Activated naive CD8-positive, alpha-beta T cell treated with anti-CD3 and anti-CD28 coated beads, Interleukin-2, amount 10 ng/mL, durations not matched to agents 7 days and 5 days (primary cell): ENCODE results near the gene PCSK5. TPM values are rescaled to one million over a fixed set of nuclear protein-coding genes. Genes with fewer than 3 reads are reported as not detected.

Experiments
- ATAC-seq: fragments of 150-1000 bp; cut with Tn5 transposase; one replicate; pipeline ENCODE4 v1.10.0; 2021; ENCODE audit warnings: low read depth, moderate library complexity
- POLR2A ChIA-PET: fragments of 350-600 bp; sonication (Branson Sonifier 250); formaldehyde crosslinking; loops from one replicate; lab custom pipeline; 2021; ENCODE audit warnings: antibody characterized with exemption; lab: Charles Lee
- DNase-seq: peaks from one replicate; pipeline ENCODE4 v3.0.0; 2021
- H3K27ac Mint-ChIP-seq: one replicate; pipeline ENCODE4 v1.8.0; 2022; ENCODE audit warnings: mild to moderate bottlenecking, mixed read lengths
- H3K27me3 Mint-ChIP-seq: one replicate; pipeline ENCODE4 v1.8.0; 2022; ENCODE audit warnings: mild to moderate bottlenecking, moderate library complexity, mixed read lengths
- H3K36me3 Mint-ChIP-seq: one replicate; pipeline ENCODE4 v1.8.0; 2021; ENCODE audit warnings: mild to moderate bottlenecking, mixed read lengths
- H3K4me1 Mint-ChIP-seq: one replicate; pipeline ENCODE4 v1.8.0; 2021; ENCODE audit warnings: mixed read lengths
- H3K4me3 Mint-ChIP-seq: one replicate; pipeline ENCODE4 v1.8.0; 2022; ENCODE audit warnings: mild to moderate bottlenecking, moderate library complexity, mixed read lengths
- H3K9me3 Mint-ChIP-seq: one replicate; pipeline ENCODE4 v1.8.0; 2021; ENCODE audit warnings: mixed read lengths
- total RNA-seq, 2 experiments: library from RNA; stranded (reverse); gene quantifications; one replicate each; pipeline ENCODE4 v1.2.3, GENCODE V29; 2021

PCSK5 gene
- total RNA-seq, 2 experiments from 2014 or later, result 6.0 to 7.1 TPM

- Mint-ChIP-seq H3K36me3 (no peaks in the 10 kb centered on the region), H3K4me3 (no peak overlapping the region)
Observed at GRCh38 chr9:76143834-76144233, 253.4 kb downstream of the PCSK5 start.

DNA sequence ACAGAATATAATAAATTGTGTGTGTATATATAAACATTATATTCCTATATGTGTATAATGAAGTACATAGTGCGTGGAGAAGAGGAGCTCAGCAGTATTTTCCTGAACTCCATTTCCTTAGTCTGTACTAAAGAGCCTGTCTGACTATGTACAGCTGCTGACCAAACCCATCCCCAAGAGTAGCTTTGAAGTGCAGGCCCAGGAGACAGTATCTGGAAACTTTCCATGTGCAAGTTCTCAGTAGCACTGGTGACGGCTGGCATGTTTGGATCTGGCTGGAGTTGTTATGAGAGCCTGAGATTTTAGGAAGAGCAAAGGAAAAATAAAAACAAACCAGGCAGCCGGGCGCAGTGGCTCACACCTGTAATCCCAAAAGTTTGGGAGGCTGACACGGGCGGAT, 259.5 kb downstream of the PCSK5 start:
- ATAC-seq, result no peak
- no peak overlapping the region for H3K4me3 Mint-ChIP-seq
- no peaks in the 10 kb centered on the region for H3K4me1 Mint-ChIP-seq
- no peaks in the 10 kb centered on the region for H3K36me3 Mint-ChIP-seq
- no peaks in the 10 kb centered on the region for H3K9me3 Mint-ChIP-seq
- DNase-seq, result no peak
- POLR2A ChIA-PET, result no interaction called here
- H3K27me3 Mint-ChIP-seq, result no peaks in the 10 kb centered on the region
- H3K27ac Mint-ChIP-seq, result no peak overlapping the region

More at GRCh38 chr9:76143834-76144233, 253.4 kb downstream of the PCSK5 start:
- no peaks in the 10 kb centered on the region for H3K27me3 Mint-ChIP-seq
- no peaks in the 10 kb centered on the region for H3K4me1 Mint-ChIP-seq
- POLR2A ChIA-PET, result interaction anchor here (0.6 kb wide), 1 partner anchor 52 kb away, joined by 3 read pairs; no protein-coding TSS in a partner anchor
- no peak overlapping the region for H3K27ac Mint-ChIP-seq
- no peak for ATAC-seq
- H3K9me3 Mint-ChIP-seq, result no peaks in the 10 kb centered on the region
- DNase-seq, result no peak

GRCh38 chr9:76151267-76151666, 260.8 kb downstream of the PCSK5 start:
- Mint-ChIP-seq H3K36me3 (no peaks in the 10 kb centered on the region), H3K9me3 (no peaks in the 10 kb centered on the region), H3K4me3 (no peak overlapping the region), H3K4me1 (no peaks in the 10 kb centered on the region), H3K27me3 (no peaks in the 10 kb centered on the region), H3K27ac (peak overlapping the region; percentile 30)
- ATAC-seq (no peak), DNase-seq (no peak)
- POLR2A ChIA-PET, result no interaction called here

DNA sequence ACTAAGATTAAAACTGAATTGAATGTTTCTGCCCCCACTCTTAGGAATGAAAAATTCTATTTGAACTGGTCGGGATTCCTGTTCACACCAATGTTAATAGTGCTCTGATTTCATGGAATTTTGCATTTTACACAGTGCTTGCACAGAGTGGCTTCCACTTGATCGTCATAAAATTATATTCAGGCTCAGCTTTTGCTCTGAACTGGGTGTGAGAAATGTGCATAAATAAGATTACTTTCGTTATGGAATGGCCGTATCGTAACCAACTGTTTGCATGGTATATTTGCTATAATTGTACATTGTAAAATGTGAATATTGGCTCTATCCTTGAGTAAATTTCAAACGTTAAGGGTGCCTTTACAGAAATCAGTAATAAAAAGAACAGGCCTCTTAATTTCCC, 262.9 kb downstream of the PCSK5 start:
- DNase-seq (no peak), ATAC-seq (no peak)
- Mint-ChIP-seq H3K4me1 (no peaks in the 10 kb centered on the region), H3K27me3 (no peaks in the 10 kb centered on the region), H3K36me3 (no peaks in the 10 kb centered on the region), H3K9me3 (no peaks in the 10 kb centered on the region), H3K27ac (no peak overlapping the region), H3K4me3 (no peak overlapping the region)
- POLR2A ChIA-PET, result no interaction called here

DNA sequence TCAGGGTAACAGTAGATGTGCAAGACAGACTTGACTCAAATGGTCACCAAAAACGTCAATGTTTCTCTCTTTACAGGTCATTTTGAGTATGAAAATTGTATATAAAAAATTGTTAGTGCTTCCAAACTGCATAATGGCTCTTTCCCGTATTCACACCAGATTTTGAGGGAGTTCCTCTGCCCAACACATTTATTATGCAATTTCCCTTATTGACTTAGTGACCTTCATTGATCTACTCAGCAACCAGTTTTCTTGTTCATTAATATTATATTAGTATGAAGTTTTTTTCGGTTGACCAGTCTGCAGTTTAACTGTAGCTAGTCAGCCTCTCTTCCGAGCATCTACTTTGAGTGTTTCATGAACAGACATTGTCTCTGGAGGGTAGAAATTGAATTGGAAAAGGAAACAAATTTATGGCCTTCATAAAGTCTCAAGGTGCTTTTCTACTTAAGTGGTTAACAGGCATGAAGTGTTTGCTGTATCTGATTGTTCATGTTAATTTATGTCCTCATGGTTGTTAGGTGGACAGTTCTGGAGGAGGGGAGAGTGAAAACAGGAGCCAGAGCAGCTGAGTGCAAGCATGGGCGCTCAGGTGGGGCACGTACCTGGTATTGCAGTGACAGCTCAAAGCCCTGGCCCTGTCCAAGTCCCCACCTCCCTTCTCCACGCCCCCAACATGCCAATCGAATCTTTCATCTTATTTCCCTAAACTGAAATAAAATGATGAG, 263.6 kb downstream of the PCSK5 start:
- ATAC-seq, result no peak
- no peaks in the 10 kb centered on the region for H3K4me1 Mint-ChIP-seq
- H3K9me3 Mint-ChIP-seq, result no peaks in the 10 kb centered on the region
- H3K27me3 Mint-ChIP-seq, result no peaks in the 10 kb centered on the region
- DNase-seq, result no peak
- no peak overlapping the region for H3K27ac Mint-ChIP-seq
- POLR2A ChIA-PET, result no interaction called here
- no peak overlapping the region for H3K4me3 Mint-ChIP-seq
- H3K36me3 Mint-ChIP-seq, result peaks cover 2% of the 10 kb centered on the region

- H3K4me1 Mint-ChIP-seq, result no peaks in the 10 kb centered on the region
- POLR2A ChIA-PET, result no interaction called here
- DNase-seq (no peak), ATAC-seq (no peak)
- no peak overlapping the region for H3K4me3 Mint-ChIP-seq
- no peak overlapping the region for H3K27ac Mint-ChIP-seq
- H3K27me3 Mint-ChIP-seq, result no peaks in the 10 kb centered on the region
- peaks cover 6% of the 10 kb centered on the region for H3K36me3 Mint-ChIP-seq
- no peaks in the 10 kb centered on the region for H3K9me3 Mint-ChIP-seq
Observed at GRCh38 chr9:76155361-76155760, 264.9 kb downstream of the PCSK5 start.

GRCh38 chr9:76158713-76159112, 268.2 kb downstream of the PCSK5 start:
- Mint-ChIP-seq H3K27ac (no peak overlapping the region), H3K4me3 (no peak overlapping the region), H3K9me3 (no peaks in the 10 kb centered on the region), H3K36me3 (peaks cover 12% of the 10 kb centered on the region), H3K27me3 (no peaks in the 10 kb centered on the region), H3K4me1 (no peaks in the 10 kb centered on the region)
- POLR2A ChIA-PET, result no interaction called here
- DNase-seq (no peak), ATAC-seq (no peak)

GRCh38 chr9:76159293-76159926, 268.9 kb downstream of the PCSK5 start:
- Mint-ChIP-seq H3K27me3 (no peaks in the 10 kb centered on the region), H3K27ac (no peak overlapping the region), H3K9me3 (no peaks in the 10 kb centered on the region), H3K4me1 (no peaks in the 10 kb centered on the region), H3K4me3 (no peak overlapping the region), H3K36me3 (peaks cover 12% of the 10 kb centered on the region)
- DNase-seq, result no peak
- POLR2A ChIA-PET, result no interaction called here
- no peak for ATAC-seq

GRCh38 chr9:76161106-76161505, 270.6 kb downstream of the PCSK5 start:
- no peak for DNase-seq
- Mint-ChIP-seq H3K36me3 (peaks cover 15% of the 10 kb centered on the region), H3K9me3 (no peaks in the 10 kb centered on the region), H3K27ac (no peak overlapping the region), H3K27me3 (no peaks in the 10 kb centered on the region), H3K4me3 (no peak overlapping the region), H3K4me1 (no peaks in the 10 kb centered on the region)
- no peak for ATAC-seq
- POLR2A ChIA-PET, result no interaction called here

DNA sequence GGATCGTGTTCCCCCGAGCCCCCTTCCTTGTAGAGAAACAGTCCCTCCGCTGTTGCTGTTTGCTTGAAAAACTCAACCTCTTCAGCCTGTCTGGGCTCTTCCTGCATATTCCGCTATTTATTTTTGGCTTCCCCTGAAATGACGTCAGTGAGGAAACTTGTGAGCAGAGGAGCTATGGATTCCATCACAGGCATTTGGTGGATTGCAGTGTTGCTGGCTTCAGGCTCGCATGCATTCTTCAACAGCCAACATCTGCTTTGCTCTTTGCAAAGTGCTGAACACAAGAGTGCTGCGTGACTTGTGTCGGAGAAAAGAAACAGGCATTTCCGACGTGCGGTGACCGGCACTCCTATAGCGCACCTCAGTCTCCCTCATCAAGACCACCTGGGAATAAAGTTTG, 271.1 kb downstream of the PCSK5 start:
- H3K36me3 Mint-ChIP-seq, result peaks cover 15% of the 10 kb centered on the region
- ATAC-seq, result no peak
- no peaks in the 10 kb centered on the region for H3K9me3 Mint-ChIP-seq
- H3K27ac Mint-ChIP-seq, result no peak overlapping the region
- no peak overlapping the region for H3K4me3 Mint-ChIP-seq
- DNase-seq, result no peak
- POLR2A ChIA-PET, result no interaction called here
- peaks cover 4% of the 10 kb centered on the region for H3K4me1 Mint-ChIP-seq
- H3K27me3 Mint-ChIP-seq, result no peaks in the 10 kb centered on the region

GRCh38 chr9:76162086-76162730, 271.7 kb downstream of the PCSK5 start:
- ATAC-seq, result no peak
- no peaks in the 10 kb centered on the region for H3K9me3 Mint-ChIP-seq
- H3K27ac Mint-ChIP-seq, result no peak overlapping the region
- H3K27me3 Mint-ChIP-seq, result no peaks in the 10 kb centered on the region
- H3K36me3 Mint-ChIP-seq, result peaks cover 15% of the 10 kb centered on the region
- POLR2A ChIA-PET, result no interaction called here
- no peak overlapping the region for H3K4me3 Mint-ChIP-seq
- peaks cover 7% of the 10 kb centered on the region for H3K4me1 Mint-ChIP-seq
- DNase-seq, result no peak

- Mint-ChIP-seq H3K27me3 (no peaks in the 10 kb centered on the region), H3K36me3 (peaks cover 15% of the 10 kb centered on the region), H3K27ac (no peak overlapping the region), H3K4me3 (no peak overlapping the region), H3K4me1 (peaks cover 7% of the 10 kb centered on the region), H3K9me3 (no peaks in the 10 kb centered on the region)
- ATAC-seq, result no peak
- DNase-seq, result no peak
- POLR2A ChIA-PET, result no interaction called here
Observed at GRCh38 chr9:76162751-76163500, 272.5 kb downstream of the PCSK5 start.

- POLR2A ChIA-PET, result no interaction called here
Observed at GRCh38 chr9:76166526-76166925, 276.1 kb downstream of the PCSK5 start.

More at GRCh38 chr9:76166526-76166925, 276.1 kb downstream of the PCSK5 start:
- Mint-ChIP-seq H3K4me1 (peaks cover 7% of the 10 kb centered on the region), H3K36me3 (peaks cover 10% of the 10 kb centered on the region), H3K4me3 (no peak overlapping the region), H3K9me3 (no peaks in the 10 kb centered on the region), H3K27me3 (no peaks in the 10 kb centered on the region), H3K27ac (peak overlapping the region; percentile 46)
- DNase-seq (no peak), ATAC-seq (no peak)
